Dedifferentiated amniotic fluid mesenchymal stem cell (primary cell): ENCODE measurements around the gene DEDD.

Source experiments
- DNase-seq: peaks from one replicate; pipeline ENCODE4 v3.0.0-alpha.2; 2016; ENCODE audit errors: extremely low spot score

The DEDD gene

DNA sequence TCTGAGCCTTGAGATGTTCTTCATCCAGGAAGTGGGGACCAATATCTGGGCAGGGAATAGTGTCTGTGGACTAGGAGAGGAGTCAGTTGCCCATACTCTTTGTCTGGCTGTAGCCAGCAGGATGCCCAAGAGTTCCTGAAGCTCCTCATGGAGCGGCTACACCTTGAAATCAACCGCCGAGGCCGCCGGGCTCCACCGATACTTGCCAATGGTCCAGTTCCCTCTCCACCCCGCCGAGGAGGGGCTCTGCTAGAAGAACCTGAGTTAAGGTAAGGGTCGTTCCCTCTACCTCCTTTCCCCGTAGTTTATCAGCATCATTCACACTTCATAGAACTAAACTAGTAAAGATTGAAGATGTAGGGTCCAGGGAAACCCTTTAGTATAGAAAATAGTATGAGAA lies 30.3 kb upstream of the DEDD start:
- no peak for DNase-seq

DNA sequence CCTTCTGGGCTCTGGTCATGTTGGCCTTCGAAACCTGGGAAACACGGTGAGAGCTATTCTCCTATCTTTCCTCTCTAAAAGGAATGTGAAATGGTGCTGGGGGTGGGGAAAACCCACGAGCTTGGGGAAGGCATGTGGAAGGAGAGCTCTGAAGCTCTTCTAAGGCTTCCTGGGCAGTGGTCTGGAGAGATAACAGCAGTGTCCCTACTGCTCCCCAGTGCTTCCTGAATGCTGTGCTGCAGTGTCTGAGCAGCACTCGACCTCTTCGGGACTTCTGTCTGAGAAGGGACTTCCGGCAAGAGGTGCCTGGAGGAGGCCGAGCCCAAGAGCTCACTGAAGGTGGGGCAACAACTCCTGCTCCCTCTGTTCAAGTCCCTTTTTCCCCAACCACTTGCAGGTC lies 29.6 kb upstream of the DEDD start:
- DNase-seq, result no peak

DNA sequence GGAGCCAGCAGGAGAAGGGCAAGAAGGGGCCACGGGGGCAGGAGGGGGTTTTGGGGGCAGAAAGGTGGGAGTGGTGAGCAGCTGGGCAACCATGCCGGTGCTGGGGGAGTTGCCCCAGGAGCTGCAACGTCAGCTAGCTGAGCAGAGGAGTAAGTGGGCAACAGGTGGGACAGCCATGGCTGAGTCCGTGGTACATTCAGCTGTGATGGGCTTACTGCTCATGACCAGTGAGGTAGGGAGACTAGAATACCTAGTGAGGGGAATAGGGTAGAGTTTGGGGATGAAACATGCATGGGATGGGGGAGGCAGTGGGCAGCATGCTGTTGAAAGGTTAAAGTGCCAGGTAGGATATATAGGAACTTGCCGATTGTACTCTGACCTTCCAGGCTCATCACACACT lies 29.2 kb upstream of the DEDD start:
- DNase-seq, result no peak

- no peak for DNase-seq
Observed at GRCh38 chr1:161160671-161161145, 28.2 kb upstream of the DEDD start.

GRCh38 chr1:161159913-161160243 lies 27.4 kb upstream of the DEDD start:
- DNase-seq, result no peak

- peak; percentile 88 for DNase-seq
Observed at GRCh38 chr1:161159087-161159912, 26.8 kb upstream of the DEDD start, which contains the start of gene USP21. TSS of gene USP21 (plus strand) at chr1:161159500. CDS start at chr1:161160641, 1,141 bp downstream.

DNA sequence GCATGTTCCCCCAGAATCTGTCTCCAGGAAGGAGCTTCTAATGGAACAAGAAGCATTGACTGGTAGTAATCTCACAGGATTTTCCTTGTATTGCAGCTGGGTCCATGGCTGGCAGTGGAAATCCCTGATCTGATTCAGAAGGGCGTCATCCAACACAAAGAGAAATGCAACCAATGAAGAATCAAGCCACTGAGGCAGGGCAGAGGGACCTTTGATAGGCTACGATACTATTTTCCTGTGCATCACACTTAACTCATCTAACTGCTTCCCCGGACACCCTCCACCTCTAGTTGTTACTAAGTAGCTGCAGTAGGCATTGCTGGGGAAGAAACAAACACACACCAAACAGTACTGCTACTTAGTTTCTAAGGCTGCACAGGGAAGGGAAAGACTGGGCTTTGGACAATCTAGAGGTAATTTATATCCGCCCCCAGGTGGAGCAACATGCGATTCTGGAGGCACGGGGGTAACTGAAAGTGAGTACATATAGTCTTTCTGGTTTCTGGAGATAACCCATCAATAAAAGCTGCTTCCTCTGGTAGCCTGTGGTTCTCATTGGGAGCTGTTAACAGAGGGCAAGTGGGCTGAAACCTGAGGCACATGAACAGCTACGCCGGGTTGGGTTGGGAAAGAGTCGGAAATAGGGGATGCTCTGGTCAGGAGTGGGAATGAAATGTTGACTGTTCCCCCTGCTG lies 26.0 kb upstream of the DEDD start:
- DNase-seq, result no peak

DNA sequence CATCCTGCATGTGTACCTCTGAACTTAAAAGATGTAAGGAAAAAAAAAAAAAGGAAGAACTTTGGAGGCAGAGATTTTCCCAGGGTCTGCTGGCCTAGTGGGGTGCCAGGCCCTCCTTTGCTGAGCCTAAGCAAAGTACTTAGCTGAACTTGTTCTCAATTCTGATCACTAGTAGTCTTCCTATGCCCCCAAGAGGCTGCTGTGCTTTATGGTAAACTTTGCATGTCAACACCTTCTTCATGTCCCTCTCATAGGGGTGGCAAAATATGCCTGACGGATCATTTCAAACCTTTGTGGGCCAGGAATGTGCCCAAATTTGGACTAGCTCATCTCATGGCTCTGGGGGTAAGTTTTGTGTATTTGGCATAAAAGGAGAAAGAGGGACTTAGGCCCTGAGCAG lies 25.4 kb upstream of the DEDD start:
- DNase-seq, result no peak

GRCh38 chr1:161153682-161154337 lies 21.3 kb upstream of the DEDD start, which contains the start of gene UFC1:
TSS of gene UFC1 (plus strand) at chr1:161153978. CDS start at chr1:161153998, 20 bp downstream.
- DNase-seq, result peak; percentile 88

DNA sequence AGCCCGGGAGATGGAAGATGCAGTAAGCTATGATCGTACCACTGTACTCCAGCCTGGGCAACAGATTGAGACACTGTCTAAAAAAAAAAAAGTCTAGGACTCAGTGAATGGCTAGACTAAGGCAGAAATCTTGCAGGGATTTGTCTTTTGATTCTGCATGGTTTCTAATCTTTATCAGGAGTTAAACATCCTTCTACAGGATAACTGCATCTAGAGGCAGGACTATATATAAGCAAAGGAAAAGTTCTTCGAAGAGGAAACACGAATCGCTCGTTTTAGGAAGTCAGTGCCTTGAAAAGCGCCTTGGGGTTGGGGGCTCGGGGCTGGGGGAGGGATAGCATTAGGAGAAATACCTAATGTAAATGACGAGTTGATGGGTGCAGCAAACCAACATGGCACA lies 20.7 kb upstream of the DEDD start:
- DNase-seq, result no peak

DNA sequence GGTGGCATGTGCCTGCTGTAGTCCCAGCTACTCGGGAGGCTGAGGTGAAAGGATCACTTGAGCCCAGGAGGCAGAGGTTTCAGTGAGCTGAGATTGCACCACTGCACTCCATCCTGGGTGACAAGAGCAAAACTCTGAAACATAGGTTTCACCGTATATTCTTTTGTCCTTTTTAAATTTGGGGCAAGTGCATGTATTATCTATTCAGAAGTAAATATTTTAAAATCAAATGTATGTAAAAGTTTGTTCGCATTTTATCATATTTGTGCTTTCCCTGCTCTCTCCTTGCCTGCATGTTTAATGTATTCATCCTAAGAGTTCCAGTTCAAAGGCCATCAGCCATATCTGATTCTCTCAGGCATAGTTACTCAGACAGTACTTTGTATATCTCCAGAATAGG lies 13.4 kb upstream of the DEDD start:
- peak; percentile 1 for DNase-seq

GRCh38 chr1:161140755-161141400 lies 8.4 kb upstream of the DEDD start:
- DNase-seq, result no peak

GRCh38 chr1:161139766-161140165 lies 7.3 kb upstream of the DEDD start:
- DNase-seq, result peak; percentile 43

- DNase-seq, result no peak
Observed at GRCh38 chr1:161138431-161138830, 6.0 kb upstream of the DEDD start.

DNA sequence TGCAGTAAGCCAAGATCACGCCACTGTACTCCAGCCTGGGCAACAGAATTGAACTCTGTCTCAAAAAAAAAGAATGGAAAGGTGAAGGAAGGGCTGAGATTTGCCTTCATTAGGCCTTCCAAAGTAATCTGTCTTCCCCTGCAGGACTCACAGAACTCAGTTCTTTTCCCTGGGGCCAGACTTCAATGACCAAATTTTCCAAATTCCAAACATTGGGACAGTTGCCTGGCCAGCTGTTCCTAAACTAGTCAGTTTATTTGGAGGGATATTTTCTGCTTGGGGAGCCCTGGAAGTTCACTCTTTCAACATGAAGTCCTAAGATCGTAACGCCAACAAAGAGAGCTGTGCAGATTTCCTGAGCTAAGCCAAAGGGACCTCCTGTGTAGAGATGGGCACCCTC lies 5.4 kb upstream of the DEDD start:
- no peak for DNase-seq

- DNase-seq, result no peak
Observed at GRCh38 chr1:161133220-161133740, 813 bp upstream of the DEDD start.

DNA sequence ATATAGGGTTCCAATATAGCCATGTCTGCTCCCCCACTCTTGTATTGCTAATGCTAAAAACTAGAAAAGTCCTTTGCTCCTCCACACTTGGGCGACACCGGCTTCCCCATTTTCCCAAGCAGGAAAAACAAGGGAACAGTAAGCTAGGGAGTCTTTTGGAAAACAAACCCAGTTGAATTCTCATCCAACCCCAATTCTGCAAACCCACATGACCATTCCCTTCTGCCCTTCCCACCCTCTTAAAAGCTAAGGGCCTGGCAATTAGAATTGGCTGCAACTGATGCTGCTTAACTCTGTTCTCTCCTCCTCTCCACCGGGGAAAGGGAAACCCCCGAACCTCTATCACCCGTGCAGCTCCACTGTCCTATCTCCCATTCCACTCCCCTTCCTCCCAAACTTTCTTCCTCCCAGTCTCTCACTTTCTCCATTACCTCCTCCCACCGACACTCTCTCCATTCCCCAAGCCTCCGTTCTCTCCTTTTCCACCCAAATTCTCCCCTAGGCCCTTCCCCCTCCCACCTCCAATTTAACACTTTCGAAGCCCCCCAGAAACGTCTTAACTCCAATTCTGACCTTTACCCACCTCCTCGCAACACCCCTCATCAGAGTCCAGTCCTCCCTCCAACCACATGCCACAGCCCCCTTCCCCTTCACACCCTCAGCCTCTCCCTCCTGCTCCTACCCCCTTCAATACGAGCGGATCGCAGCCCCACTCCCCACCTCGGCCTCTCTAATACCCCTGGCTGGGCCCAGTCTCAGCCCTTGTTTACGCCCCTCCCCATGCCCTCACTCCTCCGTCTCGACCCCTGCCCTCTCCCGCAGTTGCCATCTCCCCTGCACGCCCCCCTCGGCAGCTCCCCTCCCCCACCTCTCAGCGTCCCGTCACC lies 701 bp downstream of the DEDD start:
- peak; percentile 39 for DNase-seq

DNA sequence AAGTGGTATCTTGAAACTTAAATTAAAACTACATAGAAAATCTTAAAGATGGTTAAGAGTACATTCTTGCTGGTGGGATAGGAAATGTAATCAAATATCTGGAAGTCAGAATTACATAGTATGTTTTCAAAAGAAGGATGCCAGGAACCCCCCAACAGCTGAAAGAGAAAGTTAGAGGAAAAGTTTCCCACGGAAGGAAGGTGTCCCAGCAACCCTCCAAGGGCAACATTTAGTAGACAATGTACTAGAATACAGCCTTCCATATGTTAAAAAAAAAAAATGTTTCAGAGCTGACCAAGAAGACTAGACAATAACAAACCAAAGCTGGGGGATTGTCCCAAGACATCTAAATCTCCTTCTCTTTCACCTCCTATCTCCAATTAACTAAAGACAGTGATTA lies 2.2 kb downstream of the DEDD start:
- no peak for DNase-seq

DNA sequence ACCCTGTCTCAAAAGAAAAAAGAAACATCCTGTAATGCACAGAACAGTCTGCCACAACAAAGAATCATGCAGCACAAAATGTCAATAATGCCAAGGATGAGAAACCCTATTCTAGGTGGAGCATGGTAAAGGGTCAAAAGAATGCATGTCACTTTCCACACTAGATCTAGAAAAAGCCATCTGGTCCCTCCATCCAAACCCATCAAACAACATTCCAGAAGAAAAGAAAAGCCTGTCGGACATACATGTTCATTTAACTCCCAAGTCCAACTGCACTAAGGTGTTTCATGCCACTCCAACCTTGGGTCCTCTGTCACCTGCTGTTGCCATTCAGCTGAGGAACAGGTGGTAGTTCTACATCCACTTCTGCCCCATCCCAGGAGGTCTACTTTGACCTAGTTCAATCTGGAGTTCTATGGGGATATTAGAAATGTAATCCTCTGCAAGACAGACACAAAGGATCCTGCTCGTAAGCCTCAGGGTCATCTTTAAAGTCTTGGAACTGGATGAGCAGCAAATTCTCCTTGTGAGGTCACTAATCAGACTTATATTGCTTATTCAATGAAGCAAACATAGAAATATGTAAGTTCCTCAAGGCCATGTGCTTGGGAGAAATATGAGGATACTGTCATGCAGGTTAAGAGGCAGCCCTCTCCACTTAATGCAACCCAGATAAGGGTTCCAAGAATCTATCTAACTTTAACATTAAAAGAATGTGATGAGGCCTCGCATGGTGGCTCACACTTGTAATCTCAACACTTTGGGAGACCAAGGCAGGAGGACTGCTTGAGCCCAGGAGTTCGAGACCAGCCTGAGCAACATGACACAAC lies 3.7 kb downstream of the DEDD start:
- no peak for DNase-seq

DNA sequence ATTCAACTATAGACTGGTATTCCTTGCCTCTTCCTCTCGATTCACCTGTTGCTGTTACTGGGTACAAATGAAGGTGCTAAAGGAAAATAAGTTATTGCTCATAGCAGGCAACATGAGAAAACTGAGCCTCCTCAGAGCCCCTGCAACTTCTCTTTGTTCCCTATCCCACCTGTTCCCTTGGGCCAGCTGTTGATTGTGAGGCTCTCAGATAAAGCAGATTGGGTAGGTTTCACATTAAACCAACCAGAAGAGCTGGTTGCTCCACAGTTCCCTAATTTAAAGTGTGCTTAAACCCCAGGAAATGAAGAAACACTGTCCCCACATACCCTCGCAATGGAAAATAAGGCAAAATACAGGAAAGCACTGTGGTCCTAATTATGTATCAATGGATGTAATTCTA lies 4.8 kb downstream of the DEDD start:
- DNase-seq, result no peak
